IPS-18a (cell line): Measurements from ENCODE around the gene ELAVL2.

ENCODE experiments used
- H3K27ac ChIP-seq: one replicate; pipeline ENCODE4 v1.5.1; 2013; ENCODE audit warnings: low read length
- H3K27me3 ChIP-seq: one replicate; pipeline ENCODE4 v1.6.1; 2013; ENCODE audit warnings: mild to moderate bottlenecking, low read length; ENCODE audit not compliant: control insufficient read depth, insufficient read depth
- H3K36me3 ChIP-seq: one replicate; pipeline ENCODE4 v1.6.1; 2013; ENCODE audit warnings: low read depth, low read length; ENCODE audit not compliant: control insufficient read depth
- H3K4me1 ChIP-seq: one replicate; pipeline ENCODE4 v1.6.1; 2013; ENCODE audit warnings: low read depth, low read length; ENCODE audit not compliant: control insufficient read depth
- H3K4me3 ChIP-seq: one replicate; pipeline ENCODE4 v1.5.1; 2013; ENCODE audit warnings: low read length
- H3K9ac ChIP-seq: one replicate; pipeline ENCODE4 v1.6.1; 2013; ENCODE audit warnings: mild to moderate bottlenecking, low read length, moderate library complexity
- H3K9me3 ChIP-seq: one replicate; pipeline ENCODE4 v1.6.1; 2013; ENCODE audit warnings: low read depth, low read length; ENCODE audit not compliant: control insufficient read depth

The ELAVL2 gene

GRCh38 chr9:23819403-23819802, 6.6 kb downstream of the ELAVL2 start:
- H3K4me1 ChIP-seq, result peaks cover 57% of the 10 kb centered on the region
- H3K27ac ChIP-seq, result no peak overlapping the region
- H3K9ac ChIP-seq, result peak overlapping the region; percentile 46
- H3K4me3 ChIP-seq, result peak overlapping the region; percentile 90
- H3K36me3 ChIP-seq, result no peaks in the 10 kb centered on the region
- H3K9me3 ChIP-seq, result no peaks in the 10 kb centered on the region
- H3K27me3 ChIP-seq, result peaks cover 42% of the 10 kb centered on the region

- Histone ChIP-seq H3K9ac (no peak overlapping the region), H3K27ac (no peak overlapping the region), H3K4me3 (no peak overlapping the region), H3K36me3 (no peaks in the 10 kb centered on the region), H3K9me3 (no peaks in the 10 kb centered on the region), H3K27me3 (no peaks in the 10 kb centered on the region), H3K4me1 (peaks cover 60% of the 10 kb centered on the region)
Measured at GRCh38 chr9:23814243-23814642, 11.8 kb downstream of the ELAVL2 start.

GRCh38 chr9:23812673-23813072, 13.4 kb downstream of the ELAVL2 start:
- peaks cover 63% of the 10 kb centered on the region for H3K4me1 ChIP-seq
- H3K4me3 ChIP-seq, result no peak overlapping the region
- no peaks in the 10 kb centered on the region for H3K27me3 ChIP-seq
- H3K36me3 ChIP-seq, result no peaks in the 10 kb centered on the region
- no peak overlapping the region for H3K9ac ChIP-seq
- H3K9me3 ChIP-seq, result no peaks in the 10 kb centered on the region
- no peak overlapping the region for H3K27ac ChIP-seq

- no peaks in the 10 kb centered on the region for H3K27me3 ChIP-seq
- H3K9ac ChIP-seq, result no peak overlapping the region
- H3K36me3 ChIP-seq, result no peaks in the 10 kb centered on the region
- H3K27ac ChIP-seq, result no peak overlapping the region
- H3K9me3 ChIP-seq, result no peaks in the 10 kb centered on the region
- H3K4me3 ChIP-seq, result no peak overlapping the region
- peaks cover 66% of the 10 kb centered on the region for H3K4me1 ChIP-seq
Measured at GRCh38 chr9:23811633-23812032, 14.4 kb downstream of the ELAVL2 start.

GRCh38 chr9:23803216-23803615, 22.8 kb downstream of the ELAVL2 start:
- Histone ChIP-seq H3K27ac (no peak overlapping the region), H3K4me3 (no peak overlapping the region), H3K9ac (no peak overlapping the region), H3K36me3 (no peaks in the 10 kb centered on the region), H3K27me3 (no peaks in the 10 kb centered on the region), H3K9me3 (no peaks in the 10 kb centered on the region), H3K4me1 (peaks cover 52% of the 10 kb centered on the region)

- H3K4me1 ChIP-seq, result peaks cover 38% of the 10 kb centered on the region
- no peaks in the 10 kb centered on the region for H3K9me3 ChIP-seq
Measured at GRCh38 chr9:23801523-23801922, 24.5 kb downstream of the ELAVL2 start.

GRCh38 chr9:23799521-23799920, 26.5 kb downstream of the ELAVL2 start:
- Histone ChIP-seq H3K9me3 (no peaks in the 10 kb centered on the region), H3K9ac (no peak overlapping the region), H3K4me1 (peaks cover 38% of the 10 kb centered on the region), H3K36me3 (no peaks in the 10 kb centered on the region), H3K4me3 (no peak overlapping the region), H3K27ac (no peak overlapping the region), H3K27me3 (no peaks in the 10 kb centered on the region)

More at GRCh38 chr9:23801523-23801922, 24.5 kb downstream of the ELAVL2 start:
- no peak overlapping the region for H3K9ac ChIP-seq
- no peaks in the 10 kb centered on the region for H3K27me3 ChIP-seq
- H3K27ac ChIP-seq, result no peak overlapping the region
- H3K36me3 ChIP-seq, result no peaks in the 10 kb centered on the region
- no peak overlapping the region for H3K4me3 ChIP-seq

GRCh38 chr9:23798325-23798724, 27.7 kb downstream of the ELAVL2 start:
- H3K9ac ChIP-seq, result no peak overlapping the region
- H3K4me3 ChIP-seq, result no peak overlapping the region
- H3K27ac ChIP-seq, result no peak overlapping the region
- no peaks in the 10 kb centered on the region for H3K27me3 ChIP-seq
- no peaks in the 10 kb centered on the region for H3K36me3 ChIP-seq
- H3K4me1 ChIP-seq, result peaks cover 39% of the 10 kb centered on the region
- no peaks in the 10 kb centered on the region for H3K9me3 ChIP-seq

- H3K36me3 ChIP-seq, result no peaks in the 10 kb centered on the region
- H3K27ac ChIP-seq, result no peak overlapping the region
- no peak overlapping the region for H3K4me3 ChIP-seq
- peaks cover 28% of the 10 kb centered on the region for H3K4me1 ChIP-seq
- H3K9me3 ChIP-seq, result no peaks in the 10 kb centered on the region
- H3K27me3 ChIP-seq, result no peaks in the 10 kb centered on the region
- H3K9ac ChIP-seq, result no peak overlapping the region
Measured at GRCh38 chr9:23796209-23796608, 29.8 kb downstream of the ELAVL2 start.

- Histone ChIP-seq H3K9ac (no peak overlapping the region), H3K36me3 (no peaks in the 10 kb centered on the region), H3K9me3 (no peaks in the 10 kb centered on the region), H3K27ac (no peak overlapping the region), H3K4me1 (peaks cover 6% of the 10 kb centered on the region), H3K4me3 (no peak overlapping the region), H3K27me3 (no peaks in the 10 kb centered on the region)
Measured at GRCh38 chr9:23790351-23791260, 35.4 kb downstream of the ELAVL2 start.

- H3K4me3 ChIP-seq, result no peak overlapping the region
- H3K4me1 ChIP-seq, result peaks cover 6% of the 10 kb centered on the region
- no peak overlapping the region for H3K27ac ChIP-seq
- H3K9me3 ChIP-seq, result no peaks in the 10 kb centered on the region
- H3K9ac ChIP-seq, result no peak overlapping the region
- no peaks in the 10 kb centered on the region for H3K27me3 ChIP-seq
- H3K36me3 ChIP-seq, result no peaks in the 10 kb centered on the region
Measured at GRCh38 chr9:23789529-23790254, 36.3 kb downstream of the ELAVL2 start.
